Activated naive CD4-positive, alpha-beta T cell treated with anti-CD3 and anti-CD28 coated beads, Interleukin-2, amount 10 ng/mL, durations not matched to agents 7 days and 5 days (primary cell): ENCODE data around the gene DCLK2.

ENCODE experiments used
- CTCF ChIA-PET: fragments of 350-600 bp; sonication (Branson Sonifier 250); formaldehyde crosslinking; loops from one replicate; lab custom pipeline; 2021; ENCODE audit warnings: antibody characterized with exemption; lab: Charles Lee
- DNase-seq: peaks from one replicate; pipeline ENCODE4 v3.0.0-alpha.2; 2020
- H3K27ac Mint-ChIP-seq: one replicate; pipeline ENCODE4 v1.8.0; 2021; ENCODE audit warnings: mild to moderate bottlenecking, moderate library complexity, mixed read lengths
- H3K27me3 Mint-ChIP-seq: one replicate; pipeline ENCODE4 v1.8.0; 2021; ENCODE audit warnings: mild to moderate bottlenecking, mixed read lengths
- H3K36me3 Mint-ChIP-seq: one replicate; pipeline ENCODE4 v1.8.0; 2021; ENCODE audit warnings: mixed read lengths
- H3K4me1 Mint-ChIP-seq: one replicate; pipeline ENCODE4 v1.8.0; 2021; ENCODE audit warnings: mixed read lengths
- H3K4me3 Mint-ChIP-seq: one replicate; pipeline ENCODE4 v1.8.0; 2021; ENCODE audit warnings: mild to moderate bottlenecking, moderate library complexity, mixed read lengths
- H3K9me3 Mint-ChIP-seq: one replicate; pipeline ENCODE4 v1.8.0; 2021; ENCODE audit warnings: mixed read lengths

Gene DCLK2

GRCh38 chr4:150248181-150248580, 169.9 kb downstream of the DCLK2 start:
- Mint-ChIP-seq H3K4me1 (no peaks in the 10 kb centered on the region), H3K4me3 (no peak overlapping the region), H3K27ac (no peak overlapping the region), H3K9me3 (no peaks in the 10 kb centered on the region), H3K27me3 (peaks cover 3% of the 10 kb centered on the region), H3K36me3 (no peaks in the 10 kb centered on the region)
- CTCF ChIA-PET, result no interaction called here
- DNase-seq, result no peak

GRCh38 chr4:150250293-150250997, 172.2 kb downstream of the DCLK2 start:
- Mint-ChIP-seq H3K9me3 (no peaks in the 10 kb centered on the region), H3K4me3 (no peak overlapping the region), H3K4me1 (no peaks in the 10 kb centered on the region), H3K36me3 (no peaks in the 10 kb centered on the region), H3K27me3 (peaks cover 4% of the 10 kb centered on the region), H3K27ac (no peak overlapping the region)
- DNase-seq, result no peak
- CTCF ChIA-PET, result no interaction called here

DNA sequence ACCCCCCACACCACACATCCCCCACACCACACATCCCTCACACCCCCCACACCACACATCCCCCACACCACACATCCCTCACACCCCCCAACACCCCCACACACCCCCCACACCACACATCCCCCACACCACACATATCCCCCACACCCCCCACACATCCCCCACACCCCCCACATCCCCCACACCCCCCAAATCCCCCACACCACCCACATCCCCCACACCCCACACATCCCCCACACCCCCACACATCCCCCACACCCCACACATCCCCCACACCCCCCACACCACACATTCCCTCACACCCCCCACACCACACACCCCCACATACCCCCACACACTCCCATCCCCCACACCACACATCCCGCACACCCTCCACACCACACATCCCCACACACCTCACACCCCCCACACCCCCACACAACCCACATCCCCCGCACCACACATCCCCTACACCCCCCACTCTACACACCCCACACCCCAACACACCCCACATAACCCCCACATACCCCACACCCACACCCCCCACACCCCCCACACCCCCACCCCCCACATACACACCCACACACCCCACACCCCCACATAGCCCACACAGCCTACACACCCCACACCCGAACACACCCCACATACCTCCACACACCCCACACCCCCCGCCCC, 172.9 kb downstream of the DCLK2 start:
- Mint-ChIP-seq H3K9me3 (no peaks in the 10 kb centered on the region), H3K36me3 (no peaks in the 10 kb centered on the region), H3K4me3 (no peak overlapping the region), H3K27me3 (peaks cover 4% of the 10 kb centered on the region), H3K4me1 (no peaks in the 10 kb centered on the region), H3K27ac (no peak overlapping the region)
- CTCF ChIA-PET, result no interaction called here
- DNase-seq, result no peak

- Mint-ChIP-seq H3K27ac (no peak overlapping the region), H3K36me3 (no peaks in the 10 kb centered on the region), H3K4me3 (no peak overlapping the region), H3K9me3 (no peaks in the 10 kb centered on the region), H3K27me3 (peaks cover 4% of the 10 kb centered on the region), H3K4me1 (no peaks in the 10 kb centered on the region)
- no peak for DNase-seq
- CTCF ChIA-PET, result no interaction called here
Measured at GRCh38 chr4:150251752-150252190, 173.5 kb downstream of the DCLK2 start.

GRCh38 chr4:150252306-150252705, 174.1 kb downstream of the DCLK2 start:
- Mint-ChIP-seq H3K27ac (no peak overlapping the region), H3K4me1 (no peaks in the 10 kb centered on the region), H3K9me3 (no peaks in the 10 kb centered on the region), H3K36me3 (no peaks in the 10 kb centered on the region), H3K4me3 (no peak overlapping the region), H3K27me3 (peaks cover 4% of the 10 kb centered on the region)
- DNase-seq, result no peak
- CTCF ChIA-PET, result no interaction called here

- Mint-ChIP-seq H3K9me3 (no peaks in the 10 kb centered on the region), H3K27me3 (peaks cover 4% of the 10 kb centered on the region), H3K36me3 (no peaks in the 10 kb centered on the region), H3K27ac (no peak overlapping the region), H3K4me1 (no peaks in the 10 kb centered on the region), H3K4me3 (no peak overlapping the region)
- CTCF ChIA-PET, result no interaction called here
- DNase-seq, result no peak
Measured at GRCh38 chr4:150252741-150253140, 174.5 kb downstream of the DCLK2 start.

- no peaks in the 10 kb centered on the region for H3K4me1 Mint-ChIP-seq
- no peaks in the 10 kb centered on the region for H3K36me3 Mint-ChIP-seq
- H3K27me3 Mint-ChIP-seq, result peaks cover 4% of the 10 kb centered on the region
- CTCF ChIA-PET, result no interaction called here
- no peak overlapping the region for H3K27ac Mint-ChIP-seq
- no peak overlapping the region for H3K4me3 Mint-ChIP-seq
- no peaks in the 10 kb centered on the region for H3K9me3 Mint-ChIP-seq
- no peak for DNase-seq
Measured at GRCh38 chr4:150253416-150253815, 175.2 kb downstream of the DCLK2 start.

DNA sequence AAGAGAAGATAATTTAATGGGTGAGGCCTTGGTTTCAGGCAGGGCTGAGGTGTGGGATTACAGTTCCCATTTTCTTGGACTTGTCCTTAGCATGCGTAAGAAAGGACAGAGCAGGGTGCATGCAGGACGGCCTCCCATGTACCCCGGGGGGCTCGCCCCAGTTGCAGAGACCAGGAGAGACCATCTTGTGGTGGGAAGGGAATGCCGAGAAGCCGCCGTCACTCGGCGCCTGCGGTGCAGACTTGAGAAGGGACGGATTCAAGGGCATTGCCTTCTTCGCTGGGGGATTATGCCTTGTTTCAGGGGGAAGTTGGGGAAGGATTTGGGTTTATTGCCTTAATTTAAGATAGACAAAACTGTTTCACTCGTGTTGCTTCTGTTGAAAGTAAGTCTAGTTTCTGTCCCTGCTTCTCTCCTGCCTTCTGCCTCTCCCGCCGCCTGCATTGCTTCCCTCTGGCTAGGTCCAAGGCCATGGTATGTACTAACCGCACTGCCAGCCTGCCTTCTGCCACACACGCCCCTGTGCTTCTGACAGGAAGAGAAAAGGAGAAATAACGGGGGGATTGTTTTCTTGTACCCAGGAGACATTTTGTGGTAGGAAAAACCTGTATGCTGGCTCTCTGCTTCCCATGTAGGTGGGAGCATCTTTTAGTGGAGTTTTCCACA, 175.9 kb downstream of the DCLK2 start:
- CTCF ChIA-PET, result no interaction called here
- Mint-ChIP-seq H3K27me3 (peaks cover 4% of the 10 kb centered on the region), H3K4me1 (no peaks in the 10 kb centered on the region), H3K4me3 (no peak overlapping the region), H3K27ac (no peak overlapping the region), H3K9me3 (no peaks in the 10 kb centered on the region), H3K36me3 (no peaks in the 10 kb centered on the region)
- no peak for DNase-seq

DNA sequence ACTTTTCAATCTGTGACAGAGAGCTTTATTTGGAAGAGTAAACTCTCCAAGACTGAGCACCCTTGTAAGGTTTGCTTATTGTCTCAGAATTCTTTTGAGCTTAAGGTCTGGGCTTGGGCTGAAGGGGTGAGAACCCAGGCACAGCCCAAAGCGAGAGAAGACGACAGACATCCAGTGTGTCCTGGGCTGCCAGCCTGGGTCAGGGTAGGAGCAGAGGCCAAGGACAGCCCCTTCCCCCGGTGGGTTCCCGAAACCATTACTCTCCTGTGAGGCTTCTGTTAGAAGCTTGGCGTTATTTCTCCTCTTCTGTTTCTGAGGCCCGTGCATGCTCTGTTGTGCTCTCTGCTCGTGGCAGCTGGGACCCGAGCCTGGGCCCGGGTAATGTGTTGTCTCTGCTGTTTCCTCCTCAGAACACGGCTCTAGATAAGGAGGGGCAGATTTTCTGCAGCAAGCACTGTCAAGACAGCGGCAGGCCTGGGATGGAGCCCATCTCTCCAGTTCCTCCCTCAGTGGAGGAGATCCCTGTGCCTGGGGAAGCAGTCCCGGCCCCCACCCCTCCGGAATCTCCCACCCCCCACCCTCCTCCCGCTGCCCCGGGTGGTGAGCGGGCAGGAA, 177.5 kb downstream of the DCLK2 start:
- Mint-ChIP-seq H3K27ac (no peak overlapping the region), H3K36me3 (no peaks in the 10 kb centered on the region), H3K27me3 (peaks cover 4% of the 10 kb centered on the region), H3K9me3 (no peaks in the 10 kb centered on the region), H3K4me1 (no peaks in the 10 kb centered on the region), H3K4me3 (no peak overlapping the region)
- CTCF ChIA-PET, result interaction anchor here (1.3 kb wide), 1 partner anchor 13 kb away, joined by 8 read pairs; no protein-coding TSS in a partner anchor
- DNase-seq, result no peak

- Mint-ChIP-seq H3K9me3 (no peaks in the 10 kb centered on the region), H3K36me3 (no peaks in the 10 kb centered on the region), H3K4me3 (no peak overlapping the region), H3K4me1 (no peaks in the 10 kb centered on the region), H3K27ac (no peak overlapping the region), H3K27me3 (peaks cover 4% of the 10 kb centered on the region)
- CTCF ChIA-PET, result no interaction called here
- no peak for DNase-seq
Measured at GRCh38 chr4:150256225-150256620, 178.0 kb downstream of the DCLK2 start.

- Mint-ChIP-seq H3K4me1 (no peaks in the 10 kb centered on the region), H3K27ac (no peak overlapping the region), H3K4me3 (no peak overlapping the region), H3K9me3 (no peaks in the 10 kb centered on the region), H3K27me3 (peaks cover 4% of the 10 kb centered on the region), H3K36me3 (no peaks in the 10 kb centered on the region)
- CTCF ChIA-PET, result no interaction called here
- no peak for DNase-seq
Measured at GRCh38 chr4:150256841-150257730, 178.8 kb downstream of the DCLK2 start.

DNA sequence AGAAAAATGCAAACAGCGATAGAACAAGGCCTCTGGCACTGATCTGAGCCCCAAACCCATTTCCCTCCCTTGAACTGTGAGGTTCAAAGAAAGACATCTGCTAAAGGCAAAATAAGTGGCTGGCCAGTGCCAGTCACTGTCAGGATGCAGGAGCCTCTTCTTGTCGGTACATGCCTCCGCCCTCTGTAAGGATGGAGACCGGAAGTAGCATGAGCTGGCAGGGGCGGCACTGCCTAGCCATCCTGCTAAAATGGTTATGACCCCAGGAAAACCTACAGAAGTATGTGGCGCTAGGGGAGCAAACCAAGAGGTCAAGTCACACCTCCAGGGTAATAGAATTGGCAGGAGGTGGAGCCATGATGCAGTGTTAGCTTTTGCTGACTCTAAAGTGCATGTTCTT, 180.3 kb downstream of the DCLK2 start:
- no peaks in the 10 kb centered on the region for H3K4me1 Mint-ChIP-seq
- H3K27me3 Mint-ChIP-seq, result peaks cover 4% of the 10 kb centered on the region
- CTCF ChIA-PET, result no interaction called here
- no peak overlapping the region for H3K4me3 Mint-ChIP-seq
- H3K9me3 Mint-ChIP-seq, result no peaks in the 10 kb centered on the region
- DNase-seq, result no peak
- no peaks in the 10 kb centered on the region for H3K36me3 Mint-ChIP-seq
- H3K27ac Mint-ChIP-seq, result no peak overlapping the region

- CTCF ChIA-PET, result no interaction called here
- Mint-ChIP-seq H3K27ac (no peak overlapping the region), H3K4me3 (no peak overlapping the region), H3K4me1 (no peaks in the 10 kb centered on the region), H3K36me3 (peaks cover 6% of the 10 kb centered on the region), H3K27me3 (no peaks in the 10 kb centered on the region), H3K9me3 (no peaks in the 10 kb centered on the region)
- no peak for DNase-seq
Measured at GRCh38 chr4:150259861-150260567, 181.8 kb downstream of the DCLK2 start.
